K562 (cell line): ENCODE data around the gene PSEN1. TPM values are rescaled to one million over a fixed set of nuclear protein-coding genes. Genes with fewer than 3 reads are reported as not detected.

Experiments
- ATAC-seq: fragments of 200-7000 bp; cut with Tn5 transposase; 3 replicates; pipeline ENCODE4 v1.9.1; 2020; ENCODE audit warnings: moderate library complexity
- BruUV-seq: library from RNA; stranded (reverse); fragments of 400-500 nt; replicated peaks from 2 replicates; lab custom pipeline; 2021; lab: Mats Ljungman, UMichigan
- CTCF ChIA-PET: fragments of 300-600 bp; formaldehyde crosslinking; extraction: SDS; loops from one replicate; lab custom pipeline; 2021; ENCODE audit warnings: low intra/inter-chr PET ratio; lab: Yijun Ruan, JAX
- POLR2A ChIA-PET: fragments of 300-600, 350-650 bp; sonication (Branson Sonifier 250); formaldehyde crosslinking; extraction: SDS; loops from one replicate; lab custom pipeline; 2021; ENCODE audit warnings: antibody characterized with exemption, inconsistent platforms; lab: Yijun Ruan, JAX
- DNase-seq, 4 experiments: peaks; one replicate each; pipeline versions ENCODE4 v3.0.0 to v3.0.0-alpha.2; 2011 to 2018; ENCODE audit warnings: low spot score in 3 of 4, mixed read lengths in 3 of 4; ENCODE audit errors: extremely low read depth in 1 of 4
- FAIRE-seq: peaks from 2 replicates; lab custom pipeline; 2011; peaks lifted over from hg19 to GRCh38; lab: Jason Lieb, UNC
- H2AFZ ChIP-seq: 2 replicates; pipeline ENCODE4 v1.6.0; 2011; ENCODE audit warnings: low read depth, low read length, control low read depth, inconsistent platforms
- H3K27ac ChIP-seq: fragments of 200-600 bp; 3 replicates; pipeline ENCODE4 v1.8.0; 2011; ENCODE audit warnings: low read depth, mild to moderate bottlenecking, control low read depth, inconsistent platforms, low read length, moderate library complexity, mixed read lengths; ENCODE audit errors: extremely low read depth
- H3K27me3 ChIP-seq, 2 experiments: fragments of 300-600 bp in 1 of 2; 2 replicates in 1 of 2; 3 replicates in 1 of 2; pipeline versions ENCODE4 v1.6.0 to v1.8.0; 2011; ENCODE audit warnings: inconsistent platforms in 2 of 2, low read length in 2 of 2, mild to moderate bottlenecking in 1 of 2, mixed read lengths in 1 of 2, moderate library complexity in 1 of 2; ENCODE audit not compliant: control insufficient read depth in 2 of 2, insufficient read depth in 2 of 2
- H3K36me3 ChIP-seq: fragments of 300-600 bp; 3 replicates; pipeline ENCODE4 v1.8.0; 2011; ENCODE audit warnings: mild to moderate bottlenecking, low read length, inconsistent platforms; ENCODE audit not compliant: control insufficient read depth, insufficient read depth
- H3K4me1 ChIP-seq, 2 experiments: fragments of 200-600 bp in 1 of 2; replicated peaks in 1 of 2; 2 replicates in 1 of 2; 3 replicates in 1 of 2; pipeline versions ENCODE4 v1.5.1 to v1.8.0; 2011; ENCODE audit warnings: inconsistent platforms in 2 of 2, low read length in 2 of 2, mild to moderate bottlenecking in 1 of 2, mixed read lengths in 1 of 2, moderate library complexity in 1 of 2; ENCODE audit not compliant: control insufficient read depth in 2 of 2, insufficient read depth in 2 of 2
- H3K4me2 ChIP-seq: 2 replicates; pipeline ENCODE4 v1.6.1; 2011; ENCODE audit warnings: low read length, control low read depth, inconsistent platforms, mixed read lengths; ENCODE audit not compliant: insufficient read depth
- H3K4me3 ChIP-seq: fragments of 200-600 bp; sonication (generic), shearing (Covaris generic); 2 replicates; pipeline ENCODE4 v1.5.1; 2016; ENCODE audit warnings: control low read depth, inconsistent platforms
- H3K79me2 ChIP-seq: fragments of 200-600 bp; 3 replicates; pipeline ENCODE4 v1.8.0; 2011; ENCODE audit warnings: low read length, inconsistent platforms; ENCODE audit not compliant: control insufficient read depth, insufficient read depth
- H3K9ac ChIP-seq, 2 experiments: 2 replicates each; pipeline versions ENCODE4 v1.6.0 to v1.6.1; 2011; ENCODE audit warnings: low read depth in 2 of 2, low read length in 2 of 2, control low read depth in 1 of 2, inconsistent platforms in 1 of 2, mild to moderate bottlenecking in 1 of 2, mixed read lengths in 1 of 2; ENCODE audit not compliant: insufficient read depth in 1 of 2
- H3K9me1 ChIP-seq: one replicate; pipeline ENCODE4 v1.6.0; 2011; ENCODE audit warnings: inconsistent platforms, mild to moderate bottlenecking, low read length, moderate library complexity; ENCODE audit not compliant: control insufficient read depth, insufficient read depth
- H3K9me3 ChIP-seq: replicated peaks from 2 replicates; pipeline ENCODE4 v1.5.1; 2011; ENCODE audit warnings: low read depth, low read length, inconsistent platforms; ENCODE audit not compliant: control insufficient read depth, insufficient read depth
- H4K20me1 ChIP-seq: replicated peaks from 2 replicates; pipeline ENCODE4 v1.6.1; 2011; ENCODE audit warnings: low read length, inconsistent platforms, mixed read lengths; ENCODE audit not compliant: control insufficient read depth, insufficient read depth
- CBX8 ChIP-seq: fragments of 200-600 bp; sonication (generic); IDR thresholded peaks from 2 replicates; pipeline ENCODE4 v1.6.1; 2012; ENCODE audit warnings: borderline replicate concordance, mixed run types, low read depth, mild to moderate bottlenecking, moderate library complexity, mixed read lengths, low read length, control low read depth, inconsistent platforms; ENCODE audit not compliant: poor library complexity, severe bottlenecking; ENCODE audit errors: extremely low read depth
- ETV5 ChIP-seq: sonication (generic); formaldehyde crosslinking; IDR thresholded peaks from 2 replicates; pipeline ENCODE4 v1.4.0; 2020; ENCODE audit warnings: low read depth, mild to moderate bottlenecking, missing genetic modification reagents
- HSF4 ChIP-seq: fragments of 250-450 bp; sonication (Bioruptor Pico); IDR thresholded peaks from 2 replicates; pipeline ENCODE4 v2.1.2; 2022; ENCODE audit warnings: mild to moderate bottlenecking, moderate library complexity, borderline replicate concordance
- NELFE ChIP-seq: IDR thresholded peaks from 2 replicates; pipeline ENCODE4 v1.6.1; 2011; ENCODE audit warnings: mild to moderate bottlenecking; ENCODE audit not compliant: insufficient read depth, insufficient read length
- PYGO2 ChIP-seq: fragments of 450-650 bp; IDR thresholded peaks from 2 replicates; pipeline ENCODE4 v1.6.1; 2016; ENCODE audit warnings: mild to moderate bottlenecking, missing genetic modification characterization, moderate library complexity, missing compliant biosample characterization
- TEAD2 ChIP-seq: fragments of 450-650 bp; IDR thresholded peaks from 2 replicates; pipeline ENCODE4 v1.6.1; 2016; ENCODE audit warnings: missing genetic modification characterization, control low read depth, missing compliant biosample characterization
- TRIM28 ChIP-seq: fragments of 450-650 bp; IDR thresholded peaks from 2 replicates; pipeline ENCODE4 v1.6.1; 2017
- ZC3H11A ChIP-seq: IDR thresholded peaks from 2 replicates; pipeline ENCODE4 v1.6.1; 2012; ENCODE audit warnings: low read depth, low read length, improper control_type of control experiment
- ZFP1 ChIP-seq: fragments of 450-650 bp; formaldehyde crosslinking; IDR thresholded peaks from 2 replicates; pipeline ENCODE4 v1.4.0; 2020; ENCODE audit warnings: mild to moderate bottlenecking, mixed read lengths
- ZSCAN29 ChIP-seq: fragments of 450-650 bp; IDR thresholded peaks from 2 replicates; pipeline ENCODE4 v1.6.1; 2017
- WGBS: fragments of 100-300 bp; shearing (Covaris generic); methylation state at CpG from one replicate; pipeline ENCODE4 v1.1.6; 2016; ENCODE audit warnings: low coverage, mixed read lengths; ENCODE audit not compliant: insufficient coverage; ENCODE audit errors: missing lambda C conversion rate; 5-methylcytosine and 5-hydroxymethylcytosine counted together
- in situ Hi-C: fragments of 300-500 bp; cut with MboI; formaldehyde crosslinking; loops from 4 replicates; pipeline ENCODE4 v1.15.0; 2018; ENCODE audit warnings: inconsistent platforms, mixed read lengths
- intact Hi-C: fragments of 100-400 bp; cut with micrococcal nuclease; formaldehyde crosslinking; loops from 2 replicates; pipeline ENCODE4 v1.14.2; 2022
- polyA plus RNA-seq, 8 experiments: library from polyadenylated mRNA; depleted of rRNA in 4 of 8; stranded (reverse) in 5 of 8; unstranded in 3 of 8; fragments of >200 nt; fragmentation: Nextera tagmentation in 2 of 8; fragmentation: Illumina TruSeq in 1 of 8; extraction: Ambion mirVana in 2 of 8; extraction: Trizol in 1 of 8; gene quantifications; 2 replicates each; pipeline versions ENCODE4 v1.2.1 to v1.2.3, GENCODE V29; 2011 to 2014; ENCODE audit warnings: inconsistent platforms in 1 of 8, missing spikeins in 1 of 8
- total RNA-seq, 7 experiments: library from RNA; depleted of rRNA in 6 of 7; stranded (reverse); fragments of >200 nt in 6 of 7; fragmentation: Illumina TruSeq in 2 of 7; extraction: Trizol in 2 of 7; gene quantifications; 2 replicates each; pipeline versions ENCODE4 v1.2.1 to v1.2.3, GENCODE V29; 2011 to 2021; ENCODE audit warnings: low replicate concordance in 1 of 7
- TF ChIP-seq, protein P1 (sequence below): sonication (generic); formaldehyde crosslinking; IDR thresholded peaks from 2 replicates; pipeline ENCODE4 v1.8.0; 2022; ENCODE audit warnings: missing genetic modification reagents, mild to moderate bottlenecking, borderline replicate concordance
- TF ChIP-seq, protein P2 (sequence below): fragments of 200-800 bp; sonication (Bioruptor generic); IDR thresholded peaks from 2 replicates; pipeline ENCODE4 v1.6.1; 2016; ENCODE audit warnings: missing genetic modification characterization, missing compliant biosample characterization

The PSEN1 gene
- total and polyA plus RNA-seq, 9 of the 15 experiments (the other 6 are each of a cell fraction or from before 2014, with no cell fraction given) = 6.5 to 25.2 (median 14.3) TPM

DNA sequence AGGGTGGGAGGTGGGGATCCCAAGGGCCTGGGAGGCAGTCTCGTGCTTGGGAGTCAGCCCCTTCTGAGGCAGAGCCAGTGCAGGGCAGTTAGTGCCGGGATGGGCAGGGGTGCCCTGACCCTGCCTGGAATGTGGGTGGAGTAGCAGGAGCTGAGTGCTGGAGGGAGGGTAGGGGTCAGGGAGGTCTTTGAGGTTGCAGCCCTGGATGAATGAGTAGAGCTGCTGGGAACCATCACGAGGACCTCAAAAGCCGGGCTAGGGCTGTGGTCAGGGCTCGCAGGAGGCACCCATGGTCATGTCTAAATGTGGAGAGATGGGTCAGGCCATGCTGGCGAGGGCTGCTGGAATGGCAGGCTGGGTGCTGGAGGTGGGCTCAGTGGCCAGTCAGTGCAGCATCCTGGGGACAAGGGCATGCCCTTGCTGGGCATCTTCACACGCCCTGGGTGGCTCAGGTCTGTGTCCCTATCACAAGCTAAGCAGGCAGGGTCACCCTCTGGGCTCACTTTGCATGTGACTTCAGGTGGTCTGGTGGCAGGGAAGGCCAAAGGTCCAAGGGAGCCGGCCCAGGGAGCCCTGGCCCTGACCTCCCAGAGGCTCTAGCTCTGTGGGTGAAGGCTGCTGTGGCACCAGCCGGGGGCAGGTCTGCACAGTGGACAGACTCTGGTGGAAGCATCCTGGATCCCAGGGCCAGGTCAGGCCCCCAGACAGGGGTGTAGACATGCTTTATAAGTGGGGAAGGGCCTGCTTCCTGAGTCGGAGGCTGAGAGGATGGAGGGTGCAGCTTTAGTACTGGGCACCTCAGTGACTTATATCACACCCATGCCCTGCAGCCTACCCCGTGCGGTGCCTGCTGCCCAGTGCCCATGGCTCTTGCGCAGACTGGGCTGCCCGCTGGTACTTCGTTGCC lies 125.5 kb downstream of the PSEN1 start:
- DNase-seq (no peak), FAIRE-seq (no peak), ATAC-seq (no peak)
- H3K27ac ChIP-seq = no peak overlapping the region
- in situ Hi-C loops = no loop called here
- intact Hi-C loops = no loop called here
- no TSS peak for BruUV-seq
- no peak overlapping the region for H2AFZ ChIP-seq
- H3K4me2 ChIP-seq = no peak overlapping the region
- no peaks in the 10 kb centered on the region for H3K9me3 ChIP-seq
- H3K27me3 ChIP-seq = no peaks in the 10 kb centered on the region
- no peaks in the 10 kb centered on the region for H3K36me3 ChIP-seq
- ChIA-PET POLR2A (interaction anchor here (0.6 to 1.1 kb wide), 3 partner anchors 10 to 29 kb away, joined by 3 to 6 read pairs (median 5); no protein-coding TSS in a partner anchor), CTCF (no interaction called here)
- no peak overlapping the region for H3K4me3 ChIP-seq
- 15% methylated on average over 11 of the region's 15 CpGs for WGBS
- H3K9ac ChIP-seq = peak overlapping the region in 1 of 2 experiments; percentile 35; a peak in 2 of 4 replicates
- H3K79me2 ChIP-seq = no peaks in the 10 kb centered on the region
- H3K4me1 ChIP-seq = peaks cover 0 to 15% of the 10 kb centered on the region in 2 experiments; a peak in 2 of 5 replicates
- H4K20me1 ChIP-seq = no peaks in the 10 kb centered on the region
- H3K9me1 ChIP-seq = no peaks in the 10 kb centered on the region
- no peak for TF ChIP-seq TRIM28
- TF ChIP-seq, protein P1, sequence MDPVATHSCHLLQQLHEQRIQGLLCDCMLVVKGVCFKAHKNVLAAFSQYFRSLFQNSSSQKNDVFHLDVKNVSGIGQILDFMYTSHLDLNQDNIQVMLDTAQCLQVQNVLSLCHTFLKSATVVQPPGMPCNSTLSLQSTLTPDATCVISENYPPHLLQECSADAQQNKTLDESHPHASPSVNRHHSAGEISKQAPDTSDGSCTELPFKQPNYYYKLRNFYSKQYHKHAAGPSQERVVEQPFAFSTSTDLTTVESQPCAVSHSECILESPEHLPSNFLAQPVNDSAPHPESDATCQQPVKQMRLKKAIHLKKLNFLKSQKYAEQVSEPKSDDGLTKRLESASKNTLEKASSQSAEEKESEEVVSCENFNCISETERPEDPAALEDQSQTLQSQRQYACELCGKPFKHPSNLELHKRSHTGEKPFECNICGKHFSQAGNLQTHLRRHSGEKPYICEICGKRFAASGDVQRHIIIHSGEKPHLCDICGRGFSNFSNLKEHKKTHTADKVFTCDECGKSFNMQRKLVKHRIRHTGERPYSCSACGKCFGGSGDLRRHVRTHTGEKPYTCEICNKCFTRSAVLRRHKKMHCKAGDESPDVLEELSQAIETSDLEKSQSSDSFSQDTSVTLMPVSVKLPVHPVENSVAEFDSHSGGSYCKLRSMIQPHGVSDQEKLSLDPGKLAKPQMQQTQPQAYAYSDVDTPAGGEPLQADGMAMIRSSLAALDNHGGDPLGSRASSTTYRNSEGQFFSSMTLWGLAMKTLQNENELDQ (CRISPR knock-in tag) = no peak
- no peak for TF ChIP-seq PYGO2 (tag)
- no peak for TF ChIP-seq ZC3H11A
- no peak for TF ChIP-seq HSF4
- no peak for TF ChIP-seq NELFE
- TF ChIP-seq ETV5 (CRISPR knock-in tag) = no peak
- TF ChIP-seq, protein P2, sequence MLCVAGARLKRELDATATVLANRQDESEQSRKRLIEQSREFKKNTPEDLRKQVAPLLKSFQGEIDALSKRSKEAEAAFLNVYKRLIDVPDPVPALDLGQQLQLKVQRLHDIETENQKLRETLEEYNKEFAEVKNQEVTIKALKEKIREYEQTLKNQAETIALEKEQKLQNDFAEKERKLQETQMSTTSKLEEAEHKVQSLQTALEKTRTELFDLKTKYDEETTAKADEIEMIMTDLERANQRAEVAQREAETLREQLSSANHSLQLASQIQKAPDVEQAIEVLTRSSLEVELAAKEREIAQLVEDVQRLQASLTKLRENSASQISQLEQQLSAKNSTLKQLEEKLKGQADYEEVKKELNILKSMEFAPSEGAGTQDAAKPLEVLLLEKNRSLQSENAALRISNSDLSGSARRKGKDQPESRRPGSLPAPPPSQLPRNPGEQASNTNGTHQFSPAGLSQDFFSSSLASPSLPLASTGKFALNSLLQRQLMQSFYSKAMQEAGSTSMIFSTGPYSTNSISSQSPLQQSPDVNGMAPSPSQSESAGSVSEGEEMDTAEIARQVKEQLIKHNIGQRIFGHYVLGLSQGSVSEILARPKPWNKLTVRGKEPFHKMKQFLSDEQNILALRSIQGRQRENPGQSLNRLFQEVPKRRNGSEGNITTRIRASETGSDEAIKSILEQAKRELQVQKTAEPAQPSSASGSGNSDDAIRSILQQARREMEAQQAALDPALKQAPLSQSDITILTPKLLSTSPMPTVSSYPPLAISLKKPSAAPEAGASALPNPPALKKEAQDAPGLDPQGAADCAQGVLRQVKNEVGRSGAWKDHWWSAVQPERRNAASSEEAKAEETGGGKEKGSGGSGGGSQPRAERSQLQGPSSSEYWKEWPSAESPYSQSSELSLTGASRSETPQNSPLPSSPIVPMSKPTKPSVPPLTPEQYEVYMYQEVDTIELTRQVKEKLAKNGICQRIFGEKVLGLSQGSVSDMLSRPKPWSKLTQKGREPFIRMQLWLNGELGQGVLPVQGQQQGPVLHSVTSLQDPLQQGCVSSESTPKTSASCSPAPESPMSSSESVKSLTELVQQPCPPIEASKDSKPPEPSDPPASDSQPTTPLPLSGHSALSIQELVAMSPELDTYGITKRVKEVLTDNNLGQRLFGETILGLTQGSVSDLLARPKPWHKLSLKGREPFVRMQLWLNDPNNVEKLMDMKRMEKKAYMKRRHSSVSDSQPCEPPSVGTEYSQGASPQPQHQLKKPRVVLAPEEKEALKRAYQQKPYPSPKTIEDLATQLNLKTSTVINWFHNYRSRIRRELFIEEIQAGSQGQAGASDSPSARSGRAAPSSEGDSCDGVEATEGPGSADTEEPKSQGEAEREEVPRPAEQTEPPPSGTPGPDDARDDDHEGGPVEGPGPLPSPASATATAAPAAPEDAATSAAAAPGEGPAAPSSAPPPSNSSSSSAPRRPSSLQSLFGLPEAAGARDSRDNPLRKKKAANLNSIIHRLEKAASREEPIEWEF (CRISPR knock-in tag) = no peak
- TF ChIP-seq CBX8 = no peak
- no peak for TF ChIP-seq TEAD2 (tag)
- no peak for TF ChIP-seq ZSCAN29
- no peak for TF ChIP-seq ZFP1 (CRISPR knock-in tag)
